B cell (primary cell): Measurements from ENCODE around the gene AFF3. TPM values are rescaled to one million over a fixed set of nuclear protein-coding genes. Genes with fewer than 3 reads are reported as not detected.

Experiments
- ATAC-seq: fragments of 200-7000 bp; cut with Tn5 transposase; one replicate; pipeline ENCODE4 v1.10.0; 2021; ENCODE audit warnings: low read depth, mild to moderate bottlenecking, moderate number of reproducible peaks, moderate library complexity
- CTCF ChIA-PET: fragments of 350-600 bp; sonication (Branson Sonifier 250); formaldehyde crosslinking; loops from one replicate; lab custom pipeline; 2021; ENCODE audit warnings: antibody characterized with exemption, inconsistent platforms; lab: Charles Lee
- POLR2A ChIA-PET: fragments of 350-600 bp; sonication (Branson Sonifier 250); formaldehyde crosslinking; loops from one replicate; lab custom pipeline; 2021; ENCODE audit warnings: antibody characterized with exemption; lab: Charles Lee
- DNase-seq: peaks from one replicate; pipeline ENCODE4 v3.0.0; 2013
- H2AFZ ChIP-seq: 2 replicates; pipeline ENCODE4 v1.6.1; 2012; ENCODE audit warnings: mild to moderate bottlenecking, low read depth, low read length; ENCODE audit not compliant: insufficient read depth, poor library complexity, severe bottlenecking
- H3K27ac ChIP-seq, 2 donors: 1 replicate in 1 of 2; 2 replicates in 1 of 2; pipeline ENCODE4 v1.5.1; 2012 to 2013; ENCODE audit warnings: low read length in 2 of 2, mild to moderate bottlenecking in 2 of 2, moderate library complexity in 1 of 2
- H3K27me3 ChIP-seq, 4 experiments: fragments of 200-600 bp in 1 of 4; sonication (generic) in 1 of 4; replicated peaks in 1 of 4; 1 replicate in 2 of 4; 2 replicates in 2 of 4; pipeline versions ENCODE4 v1.6.1 to v1.7.0; 2013 to 2016; ENCODE audit warnings: low read length in 3 of 4, mild to moderate bottlenecking in 2 of 4, mixed read lengths in 1 of 4, moderate library complexity in 1 of 4; ENCODE audit not compliant: insufficient read depth in 4 of 4, control insufficient read depth in 3 of 4; ENCODE audit errors: control extremely low read depth in 1 of 4
- H3K36me3 ChIP-seq, 2 experiments: replicated peaks in 1 of 2; 1 replicate in 1 of 2; 2 replicates in 1 of 2; pipeline versions ENCODE4 v1.6.1 to v1.7.1; 2013; ENCODE audit warnings: low read length in 1 of 2; ENCODE audit not compliant: insufficient read depth in 2 of 2, control insufficient read depth in 1 of 2; ENCODE audit errors: control extremely low read depth in 1 of 2, extremely low read depth in 1 of 2
- H3K4me1 ChIP-seq, 2 donors: fragments of 200-600 bp in 1 of 2; sonication (generic) in 1 of 2; 1 replicate in 1 of 2; 2 replicates in 1 of 2; pipeline versions ENCODE4 v1.5.1 to v1.6.1; 2013 to 2017; ENCODE audit warnings: low read length in 2 of 2; ENCODE audit not compliant: control insufficient read depth in 2 of 2, insufficient read depth in 2 of 2
- H3K4me2 ChIP-seq: replicated peaks from 2 replicates; pipeline ENCODE3; 2012; ENCODE audit warnings: mild to moderate bottlenecking, low read depth, low read length; ENCODE audit not compliant: poor library complexity, severe bottlenecking
- H3K4me3 ChIP-seq, 5 experiments: fragments of 200-600 bp in 1 of 5; sonication (generic) in 1 of 5; 1 replicate in 3 of 5; 2 replicates in 2 of 5; pipeline versions ENCODE4 v1.5.1 to v1.7.0; 2011 to 2016; ENCODE audit warnings: low read length in 4 of 5, mild to moderate bottlenecking in 4 of 5, low read depth in 2 of 5, control low read depth in 1 of 5, moderate library complexity in 1 of 5; ENCODE audit not compliant: insufficient read depth in 1 of 5; ENCODE audit errors: control extremely low read depth in 1 of 5, extremely low read depth in 1 of 5
- H3K79me2 ChIP-seq: fragments of 200-600 bp; sonication (generic); one replicate; pipeline ENCODE4 v1.6.0; 2016; ENCODE audit warnings: low read length; ENCODE audit not compliant: control insufficient read depth, insufficient read depth
- H3K9ac ChIP-seq: fragments of 200-600 bp; sonication (generic); 2 replicates; pipeline ENCODE4 v1.6.1; 2017; ENCODE audit warnings: mild to moderate bottlenecking, low read length, moderate library complexity
- H3K9me3 ChIP-seq, 3 donors: one replicate each; pipeline versions ENCODE4 v1.6.1 to v1.7.1; 2013; ENCODE audit warnings: low read length in 2 of 3; ENCODE audit not compliant: control insufficient read depth in 2 of 3, insufficient read depth in 1 of 3; ENCODE audit errors: control extremely low read depth in 1 of 3
- H4K20me1 ChIP-seq: 2 replicates; pipeline ENCODE4 v1.6.0; 2012; ENCODE audit warnings: mild to moderate bottlenecking, low read length; ENCODE audit not compliant: insufficient read depth, control insufficient read depth, poor library complexity, severe bottlenecking
- H3K27ac Mint-ChIP-seq: one replicate; pipeline ENCODE4 v1.8.0; 2021; ENCODE audit warnings: mixed read lengths
- H3K27me3 Mint-ChIP-seq: one replicate; pipeline ENCODE4 v1.8.0; 2021; ENCODE audit warnings: mixed read lengths
- H3K4me1 Mint-ChIP-seq: one replicate; pipeline ENCODE4 v1.8.0; 2021; ENCODE audit warnings: mixed read lengths
- H3K4me3 Mint-ChIP-seq: one replicate; pipeline ENCODE4 v1.8.0; 2021; ENCODE audit warnings: mixed read lengths
- H3K9me3 Mint-ChIP-seq: one replicate; pipeline ENCODE4 v1.8.0; 2022; ENCODE audit warnings: mixed read lengths; ENCODE audit not compliant: insufficient read depth
- EZH2 ChIP-seq: IDR thresholded peaks from 2 replicates; pipeline ENCODE4 v1.6.1; 2012; ENCODE audit warnings: borderline replicate concordance, low read depth, mild to moderate bottlenecking, moderate library complexity, low read length; ENCODE audit not compliant: insufficient read depth, poor library complexity, severe bottlenecking
- WGBS: methylation state at CpG from one replicate; pipeline ENCODE4 v1.1.5; 2013; ENCODE audit warnings: missing lambda C conversion rate; ENCODE audit not compliant: insufficient coverage; 5-methylcytosine and 5-hydroxymethylcytosine counted together
- intact Hi-C: fragments of 100-400 bp; cut with micrococcal nuclease; formaldehyde crosslinking; loops from one replicate; pipeline ENCODE4 v1.10.0; 2022
- polyA plus RNA-seq: library from polyadenylated mRNA; depleted of rRNA; stranded (reverse); fragments of >200 nt; gene quantifications from 2 replicates; pipeline ENCODE4 v1.2.3, GENCODE V29; 2012
- total RNA-seq, 2 donors: library from RNA; stranded (reverse); fragments of 120-200 nt in 1 of 2; gene quantifications; 1 replicate in 1 of 2; 2 replicates in 1 of 2; pipeline versions ENCODE4 v1.2.3 to v1.2.4, GENCODE V29; 2013 to 2022
- TF ChIP-seq, protein P1 (sequence below): fragments of 200-600 bp; IDR thresholded peaks from one replicate; pipeline ENCODE4 v1.8.0; 2022; ENCODE audit warnings: antibody characterized with exemption, mild to moderate bottlenecking

AFF3 gene
- total and polyA plus RNA-seq, 2 donors (not counting 1 experiment from before 2014, with no cell fraction given), result 117 to 830 TPM

DNA sequence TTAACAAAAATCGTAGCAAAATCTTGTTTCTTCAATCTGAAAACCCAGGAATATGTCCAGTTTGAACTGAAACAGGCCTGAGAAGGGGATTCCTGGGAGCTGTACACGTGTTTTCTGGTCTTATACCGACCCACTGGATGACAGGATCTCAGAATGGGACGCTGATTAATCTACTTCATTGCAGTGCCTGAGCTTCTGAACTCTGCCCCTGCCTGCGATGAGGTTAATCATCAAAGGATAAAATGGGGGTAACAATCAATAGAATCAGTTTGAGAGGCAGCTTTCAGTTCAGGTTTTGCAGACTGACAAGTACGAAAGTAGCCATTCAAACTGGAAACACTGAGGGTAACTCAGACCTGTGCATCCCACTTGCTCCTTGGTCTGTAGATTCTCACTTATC is 378.6 kb downstream of the AFF3 start:
- no peak overlapping the region for H3K27ac ChIP-seq
- Mint-ChIP-seq H3K27me3 (no peaks in the 10 kb centered on the region), H3K4me3 (no peak overlapping the region), H3K4me1 (peaks cover 19% of the 10 kb centered on the region), H3K27ac (no peak overlapping the region), H3K9me3 (no peaks in the 10 kb centered on the region)
- H3K79me2 ChIP-seq, result peaks cover 40% of the 10 kb centered on the region
- no peak overlapping the region for H3K9ac ChIP-seq
- H3K4me1 ChIP-seq, result no peaks in the 10 kb centered on the region
- no peaks in the 10 kb centered on the region for H3K9me3 ChIP-seq
- intact Hi-C loops, result no loop called here
- no peak overlapping the region for H3K4me3 ChIP-seq
- ChIA-PET POLR2A (no interaction called here), CTCF (interaction anchor here (0.6 kb wide), 1 partner anchor 207 kb away, joined by 3 read pairs; no protein-coding TSS in a partner anchor)
- TF ChIP-seq, protein P1, sequence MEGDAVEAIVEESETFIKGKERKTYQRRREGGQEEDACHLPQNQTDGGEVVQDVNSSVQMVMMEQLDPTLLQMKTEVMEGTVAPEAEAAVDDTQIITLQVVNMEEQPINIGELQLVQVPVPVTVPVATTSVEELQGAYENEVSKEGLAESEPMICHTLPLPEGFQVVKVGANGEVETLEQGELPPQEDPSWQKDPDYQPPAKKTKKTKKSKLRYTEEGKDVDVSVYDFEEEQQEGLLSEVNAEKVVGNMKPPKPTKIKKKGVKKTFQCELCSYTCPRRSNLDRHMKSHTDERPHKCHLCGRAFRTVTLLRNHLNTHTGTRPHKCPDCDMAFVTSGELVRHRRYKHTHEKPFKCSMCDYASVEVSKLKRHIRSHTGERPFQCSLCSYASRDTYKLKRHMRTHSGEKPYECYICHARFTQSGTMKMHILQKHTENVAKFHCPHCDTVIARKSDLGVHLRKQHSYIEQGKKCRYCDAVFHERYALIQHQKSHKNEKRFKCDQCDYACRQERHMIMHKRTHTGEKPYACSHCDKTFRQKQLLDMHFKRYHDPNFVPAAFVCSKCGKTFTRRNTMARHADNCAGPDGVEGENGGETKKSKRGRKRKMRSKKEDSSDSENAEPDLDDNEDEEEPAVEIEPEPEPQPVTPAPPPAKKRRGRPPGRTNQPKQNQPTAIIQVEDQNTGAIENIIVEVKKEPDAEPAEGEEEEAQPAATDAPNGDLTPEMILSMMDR, result no peak
- no peak for TF ChIP-seq EZH2
- no peaks in the 10 kb centered on the region for H3K27me3 ChIP-seq
- peaks cover 0 to 43% of the 10 kb centered on the region in 2 experiments for H3K36me3 ChIP-seq
- H3K4me2 ChIP-seq, result no peak overlapping the region
- peaks cover 46% of the 10 kb centered on the region for H4K20me1 ChIP-seq
- no peak for DNase-seq
- no peak overlapping the region for H2AFZ ChIP-seq
- 91% methylated on average over 5 of the region's 6 CpGs for WGBS
- no peak for ATAC-seq

DNA sequence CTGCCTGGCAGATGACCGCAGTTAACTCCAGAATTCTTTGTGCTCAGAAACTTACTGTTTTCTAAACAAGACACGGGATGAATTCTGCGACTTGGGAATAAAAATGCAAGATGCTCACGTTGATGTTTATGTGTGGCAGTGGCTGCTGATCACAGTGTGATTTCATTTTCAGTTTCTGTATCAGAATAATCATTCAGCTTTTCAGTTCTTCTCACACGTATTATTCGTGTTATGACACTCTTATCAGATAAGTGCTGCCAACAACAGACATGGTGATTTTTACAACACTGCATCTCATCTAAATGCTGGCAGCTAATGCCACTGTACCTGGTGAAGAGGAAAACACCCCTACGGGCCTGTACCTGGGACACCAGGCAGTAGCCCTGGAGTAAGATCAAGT is 379.7 kb downstream of the AFF3 start:
- no peak overlapping the region for H3K4me3 Mint-ChIP-seq
- intact Hi-C loops, result no loop called here
- H3K4me1 Mint-ChIP-seq, result peaks cover 14% of the 10 kb centered on the region
- H3K27me3 Mint-ChIP-seq, result no peaks in the 10 kb centered on the region
- Histone ChIP-seq H3K27me3 (no peaks in the 10 kb centered on the region), H2AFZ (no peak overlapping the region), H4K20me1 (peaks cover 53% of the 10 kb centered on the region), H3K4me1 (no peaks in the 10 kb centered on the region), H3K4me2 (no peak overlapping the region), H3K9ac (no peak overlapping the region), H3K79me2 (peaks cover 51% of the 10 kb centered on the region), H3K4me3 (no peak overlapping the region), H3K36me3 (peaks cover 0 to 42% of the 10 kb centered on the region in 2 experiments), H3K9me3 (no peaks in the 10 kb centered on the region), H3K27ac (no peak overlapping the region)
- no peaks in the 10 kb centered on the region for H3K9me3 Mint-ChIP-seq
- DNase-seq (no peak), ATAC-seq (no peak)
- ChIA-PET CTCF (no interaction called here), POLR2A (no interaction called here)
- H3K27ac Mint-ChIP-seq, result no peak overlapping the region
- 89% methylated on average over 4 of the region's 7 CpGs for WGBS
- TF ChIP-seq, protein P1, result no peak
- TF ChIP-seq EZH2, result no peak
